Measurements from ENCODE around the gene FRMD4A. TPM values are rescaled to one million over a fixed set of nuclear protein-coding genes. Genes with fewer than 3 reads are reported as not detected.

FRMD4A gene
- total RNA-seq, 1 experiment from 2014 or later, result 18.3 TPM

- TF ChIP-seq EZH2 (IDR thresholded peaks at IDR 0.05; ENCODE audit: low read depth), result no peak
- no peak for TF ChIP-seq CTCF (conservative IDR thresholded peaks at IDR 0.05)
- Histone ChIP-seq H3F3A (ENCODE audit: insufficient read depth, low read depth) (no peaks in the 10 kb centered on the region), H3K4me2 (no peak overlapping the region), H3K9me2 (ENCODE audit: insufficient read depth) (no peaks in the 10 kb centered on the region), H3K36me3 (ENCODE audit: low read depth) (no peaks in the 10 kb centered on the region), H3K79me2 (ENCODE audit: low read depth) (no peaks in the 10 kb centered on the region), H3K27me3 (ENCODE audit: insufficient read depth, low read depth) (no peaks in the 10 kb centered on the region), H3K27ac (no peak overlapping the region), H2AFZ (no peak overlapping the region), H3K4me1 (replicated peaks; ENCODE audit: insufficient read depth) (no peaks in the 10 kb centered on the region), H3K9me3 (ENCODE audit: insufficient read depth, low read depth) (no peaks in the 10 kb centered on the region), H4K20me1 (ENCODE audit: insufficient read depth) (no peaks in the 10 kb centered on the region), H3K4me3 (no peak overlapping the region)
- ChIA-PET POLR2A (ENCODE audit: unreplicated experiment) (no interaction called here), CTCF (no interaction called here)
- intact Hi-C loops (cut with micrococcal nuclease; ENCODE audit: unreplicated experiment), result no loop called here
- no peak for DNase-seq
- no TSS peak for BruUV-seq (replicated peaks)
Observed at GRCh38 chr10:14116837-14117236, 213.9 kb downstream of the FRMD4A start.

- H3K36me3 ChIP-seq (ENCODE audit: low read depth), result no peaks in the 10 kb centered on the region
- BruUV-seq (replicated peaks), result no TSS peak
- DNase-seq, result no peak
Observed at GRCh38 chr10:14116021-14116420, 214.7 kb downstream of the FRMD4A start.

GRCh38 chr10:14114791-14115190 lies 215.9 kb downstream of the FRMD4A start:
- no TSS peak for BruUV-seq (replicated peaks)
- no peak overlapping the region for H3K4me3 ChIP-seq
- H4K20me1 ChIP-seq (ENCODE audit: insufficient read depth), result no peaks in the 10 kb centered on the region
- H2AFZ ChIP-seq, result no peak overlapping the region
- DNase-seq, result no peak
- CTCF ChIA-PET, result no interaction called here
- H3K36me3 ChIP-seq (ENCODE audit: low read depth), result no peaks in the 10 kb centered on the region
- H3K79me2 ChIP-seq (ENCODE audit: low read depth), result no peaks in the 10 kb centered on the region
- H3K27me3 ChIP-seq (ENCODE audit: insufficient read depth, low read depth), result no peaks in the 10 kb centered on the region
- H3F3A ChIP-seq (ENCODE audit: insufficient read depth, low read depth), result no peaks in the 10 kb centered on the region
- TF ChIP-seq EZH2 (IDR thresholded peaks at IDR 0.05; ENCODE audit: low read depth) (no peak), CTCF (conservative IDR thresholded peaks at IDR 0.05) (no peak)
- POLR2A ChIA-PET (ENCODE audit: unreplicated experiment), result no interaction called here
- H3K9me2 ChIP-seq (ENCODE audit: insufficient read depth), result no peaks in the 10 kb centered on the region
- H3K4me1 ChIP-seq (replicated peaks; ENCODE audit: insufficient read depth), result no peaks in the 10 kb centered on the region
- no peak overlapping the region for H3K4me2 ChIP-seq
- no peak overlapping the region for H3K27ac ChIP-seq
- H3K9me3 ChIP-seq (ENCODE audit: insufficient read depth, low read depth), result no peaks in the 10 kb centered on the region
- intact Hi-C loops (cut with micrococcal nuclease; ENCODE audit: unreplicated experiment), result no loop called here

More at GRCh38 chr10:14116021-14116420, 214.7 kb downstream of the FRMD4A start:
- no peak overlapping the region for H3K27ac ChIP-seq
- no peaks in the 10 kb centered on the region for H3K9me3 ChIP-seq (ENCODE audit: insufficient read depth, low read depth)
- no peaks in the 10 kb centered on the region for H3F3A ChIP-seq (ENCODE audit: insufficient read depth, low read depth)
- H3K79me2 ChIP-seq (ENCODE audit: low read depth), result no peaks in the 10 kb centered on the region
- no peak overlapping the region for H2AFZ ChIP-seq
- no peaks in the 10 kb centered on the region for H3K9me2 ChIP-seq (ENCODE audit: insufficient read depth)
- TF ChIP-seq EZH2 (IDR thresholded peaks at IDR 0.05; ENCODE audit: low read depth) (no peak), CTCF (conservative IDR thresholded peaks at IDR 0.05) (no peak)
- no peaks in the 10 kb centered on the region for H3K27me3 ChIP-seq (ENCODE audit: insufficient read depth, low read depth)
- CTCF ChIA-PET, result no interaction called here
- no peak overlapping the region for H3K4me2 ChIP-seq
- POLR2A ChIA-PET (ENCODE audit: unreplicated experiment), result no interaction called here
- intact Hi-C loops (cut with micrococcal nuclease; ENCODE audit: unreplicated experiment), result no loop called here
- no peaks in the 10 kb centered on the region for H4K20me1 ChIP-seq (ENCODE audit: insufficient read depth)
- no peak overlapping the region for H3K4me3 ChIP-seq
- H3K4me1 ChIP-seq (replicated peaks; ENCODE audit: insufficient read depth), result no peaks in the 10 kb centered on the region
